Type B pancreatic cell (in vitro differentiated cells): ENCODE results near the gene PRDM15. TPM values are rescaled to one million over a fixed set of nuclear protein-coding genes. Genes with fewer than 3 reads are reported as not detected.

Experiments used
- DNase-seq: peaks from one replicate; pipeline ENCODE4 v3.0.0; 2021; ENCODE audit warnings: mixed read lengths; ENCODE audit not compliant: unreplicated experiment; ENCODE audit errors: extremely low spot score
- H3K27ac Mint-ChIP-seq: 2 replicates; pipeline ENCODE4 v1.8.0; 2021; ENCODE audit warnings: mild to moderate bottlenecking, mixed read lengths
- H3K27me3 Mint-ChIP-seq: 2 replicates; pipeline ENCODE4 v1.8.0; 2021; ENCODE audit warnings: mixed read lengths
- H3K36me3 Mint-ChIP-seq: 2 replicates; pipeline ENCODE4 v1.8.0; 2021; ENCODE audit warnings: mixed read lengths
- H3K4me1 Mint-ChIP-seq: one replicate; pipeline ENCODE4 v1.8.0; 2021; ENCODE audit warnings: mixed read lengths; ENCODE audit not compliant: unreplicated experiment
- H3K4me3 Mint-ChIP-seq: 2 replicates; pipeline ENCODE4 v1.8.0; 2021; ENCODE audit warnings: mild to moderate bottlenecking, mixed read lengths
- H3K9me3 Mint-ChIP-seq: 2 replicates; pipeline ENCODE4 v1.8.0; 2021; ENCODE audit warnings: mixed read lengths
- total RNA-seq: library from RNA; stranded (reverse); gene quantifications from 2 replicates; pipeline ENCODE4 v1.2.1, GENCODE V29; 2021; ENCODE audit warnings: low replicate concordance
- TF ChIP-seq, protein P1 (sequence below): fragments of 200-600 bp; sonication (generic); conservative IDR thresholded peaks from 2 replicates; pipeline ENCODE4 v1.5.0; 2021; ENCODE audit warnings: antibody characterized with exemption, mild to moderate bottlenecking

Gene PRDM15
- total RNA-seq, 1 donor from 2014 or later = 8.8 TPM

- peak overlapping the region; percentile 92 for H3K4me3 Mint-ChIP-seq
- TF ChIP-seq, protein P1, sequence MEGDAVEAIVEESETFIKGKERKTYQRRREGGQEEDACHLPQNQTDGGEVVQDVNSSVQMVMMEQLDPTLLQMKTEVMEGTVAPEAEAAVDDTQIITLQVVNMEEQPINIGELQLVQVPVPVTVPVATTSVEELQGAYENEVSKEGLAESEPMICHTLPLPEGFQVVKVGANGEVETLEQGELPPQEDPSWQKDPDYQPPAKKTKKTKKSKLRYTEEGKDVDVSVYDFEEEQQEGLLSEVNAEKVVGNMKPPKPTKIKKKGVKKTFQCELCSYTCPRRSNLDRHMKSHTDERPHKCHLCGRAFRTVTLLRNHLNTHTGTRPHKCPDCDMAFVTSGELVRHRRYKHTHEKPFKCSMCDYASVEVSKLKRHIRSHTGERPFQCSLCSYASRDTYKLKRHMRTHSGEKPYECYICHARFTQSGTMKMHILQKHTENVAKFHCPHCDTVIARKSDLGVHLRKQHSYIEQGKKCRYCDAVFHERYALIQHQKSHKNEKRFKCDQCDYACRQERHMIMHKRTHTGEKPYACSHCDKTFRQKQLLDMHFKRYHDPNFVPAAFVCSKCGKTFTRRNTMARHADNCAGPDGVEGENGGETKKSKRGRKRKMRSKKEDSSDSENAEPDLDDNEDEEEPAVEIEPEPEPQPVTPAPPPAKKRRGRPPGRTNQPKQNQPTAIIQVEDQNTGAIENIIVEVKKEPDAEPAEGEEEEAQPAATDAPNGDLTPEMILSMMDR = peak; percentile 28
- no peaks in the 10 kb centered on the region for H3K36me3 Mint-ChIP-seq
- H3K27me3 Mint-ChIP-seq = peaks cover 84% of the 10 kb centered on the region
- DNase-seq = no peak
- H3K4me1 Mint-ChIP-seq = peaks cover 34% of the 10 kb centered on the region
- H3K9me3 Mint-ChIP-seq = no peaks in the 10 kb centered on the region
- peak overlapping the region; percentile 91 for H3K27ac Mint-ChIP-seq
These were observed 110.6 kb downstream of the PRDM15 start for GRCh38 chr21:41768437-41769042.

DNA sequence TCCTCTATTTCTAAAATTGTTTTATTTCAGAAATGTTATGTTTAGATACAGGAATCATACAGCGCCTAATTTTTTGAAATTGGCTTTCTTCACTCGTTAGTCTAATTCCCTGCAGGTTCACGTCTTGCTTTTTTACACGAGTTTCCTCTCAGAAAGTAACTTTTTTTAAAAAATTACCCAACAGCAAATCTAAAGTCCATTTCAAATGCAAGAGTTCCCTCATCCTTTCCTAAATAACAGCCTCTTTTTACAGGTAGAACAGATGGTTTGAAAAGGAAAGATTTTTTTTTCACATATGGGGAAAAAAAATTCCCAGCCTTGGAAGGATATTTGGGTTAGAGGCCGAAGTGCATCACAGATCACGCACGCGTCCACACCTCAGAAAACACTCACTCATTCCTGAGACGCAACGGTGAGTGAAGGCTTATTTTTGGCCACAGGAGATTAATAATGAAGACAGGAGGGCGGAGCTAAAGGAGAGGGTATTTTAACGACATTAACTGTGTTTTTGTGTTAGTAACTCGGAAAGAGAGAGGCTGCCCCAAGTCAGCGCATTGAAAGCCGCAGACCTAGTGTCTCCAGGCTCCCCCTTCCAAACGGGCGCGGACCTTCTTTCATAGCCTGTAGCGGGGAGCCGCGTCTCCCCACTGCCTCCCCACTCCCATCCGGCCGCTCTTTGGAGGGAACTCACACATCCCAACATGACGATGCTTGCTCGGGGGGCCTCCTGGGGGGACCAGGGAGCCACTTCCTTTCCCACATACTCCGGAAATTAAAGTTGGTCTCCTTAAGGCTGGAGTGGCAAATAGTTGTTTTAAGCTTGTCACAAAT, 111.3 kb downstream of the PRDM15 start:
- H3K27ac Mint-ChIP-seq = peak overlapping the region; percentile 91
- TF ChIP-seq, protein P1 = no peak
- peak overlapping the region; percentile 92 for H3K4me3 Mint-ChIP-seq
- H3K4me1 Mint-ChIP-seq = peaks cover 40% of the 10 kb centered on the region
- no peaks in the 10 kb centered on the region for H3K9me3 Mint-ChIP-seq
- H3K27me3 Mint-ChIP-seq = peaks cover 84% of the 10 kb centered on the region
- no peak for DNase-seq
- H3K36me3 Mint-ChIP-seq = no peaks in the 10 kb centered on the region

- Mint-ChIP-seq H3K4me3 (peak within 1 kb of the TSS; percentile 92), H3K4me1 (peaks cover 40% of the 10 kb centered on the region), H3K27ac (peak within 1 kb of the TSS; percentile 91), H3K27me3 (peaks cover 83% of the 10 kb centered on the region), H3K36me3 (no peaks in the 10 kb centered on the region), H3K9me3 (no peaks in the 10 kb centered on the region)
- no peak for DNase-seq
- TF ChIP-seq, protein P1 = no peak
These were observed 112.1 kb downstream of the PRDM15 start, which contains the start of gene RIPK4 for GRCh38 chr21:41766883-41767605. TSS of gene RIPK4 (minus strand) at chr21:41767052. CDS start at chr21:41767041, 11 bp downstream.

DNA sequence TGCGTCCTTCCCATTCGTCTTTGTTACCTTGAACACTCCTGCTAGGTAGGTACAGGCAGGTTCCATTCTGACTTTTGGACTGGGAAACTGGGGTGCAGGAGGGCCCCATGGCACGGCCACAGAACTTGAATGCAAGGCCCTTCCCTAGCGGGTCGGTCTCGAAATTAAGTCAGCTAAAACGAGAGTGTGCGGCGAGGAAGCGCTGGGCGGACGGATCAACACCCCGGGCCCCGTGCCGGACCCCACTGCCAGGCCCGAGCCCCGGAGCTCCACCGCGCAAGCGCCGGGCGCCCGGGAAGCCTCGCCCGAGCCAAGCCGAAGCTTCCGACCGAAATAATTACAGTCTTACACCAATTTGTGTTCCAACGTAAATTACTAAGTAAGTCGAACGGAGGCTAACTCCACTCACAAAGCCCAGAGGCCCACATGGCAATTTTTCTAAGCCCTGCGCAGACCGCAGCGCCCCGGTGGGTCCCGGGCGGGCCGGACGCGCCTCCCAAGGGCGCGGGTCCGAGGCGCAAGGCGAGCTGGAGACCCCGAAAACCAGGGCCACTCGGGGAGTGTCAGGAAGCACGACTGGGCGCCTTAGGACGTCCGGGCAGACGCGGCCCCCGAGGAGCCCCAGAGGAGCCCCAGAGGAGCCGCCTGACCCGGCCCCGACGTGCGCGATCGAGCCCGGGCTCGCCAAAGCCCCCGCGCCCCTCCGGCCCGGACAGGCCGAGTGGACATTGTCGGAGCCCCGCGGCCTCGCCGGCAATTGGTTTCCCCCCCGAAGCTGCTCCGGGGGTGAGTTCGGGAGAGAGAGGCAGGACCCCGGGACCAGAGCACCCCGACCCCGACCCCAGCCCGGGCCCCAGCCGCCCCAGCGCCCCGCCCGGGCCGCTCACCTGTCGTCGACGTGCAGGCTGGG, 112.9 kb downstream of the PRDM15 start:
- H3K27me3 Mint-ChIP-seq = peaks cover 82% of the 10 kb centered on the region
- TF ChIP-seq, protein P1 = no peak

GRCh38 chr21:41765420-41765821, 113.7 kb downstream of the PRDM15 start:
- Mint-ChIP-seq H3K4me3 (peak overlapping the region; percentile 91), H3K36me3 (no peaks in the 10 kb centered on the region), H3K9me3 (no peaks in the 10 kb centered on the region), H3K4me1 (peaks cover 56% of the 10 kb centered on the region), H3K27ac (peak overlapping the region; percentile 89), H3K27me3 (peaks cover 78% of the 10 kb centered on the region)
- TF ChIP-seq, protein P1 = no peak
- no peak for DNase-seq

More for the DNA sequence above, 112.9 kb downstream of the PRDM15 start:
- Mint-ChIP-seq H3K4me3 (peak overlapping the region; percentile 92), H3K4me1 (peaks cover 49% of the 10 kb centered on the region), H3K27ac (peak overlapping the region; percentile 91), H3K9me3 (no peaks in the 10 kb centered on the region), H3K36me3 (no peaks in the 10 kb centered on the region)
- no peak for DNase-seq
